Thyroid gland (tissue), 4 donors: ENCODE measurements around the gene NDUFAF5. TPM values are rescaled to one million over a fixed set of nuclear protein-coding genes. Genes with fewer than 3 reads are reported as not detected.
"Not testable (repeated sequence)": the region's sequence is repeated elsewhere in the genome, so short reads cannot be mapped to it uniquely, and the experiment has no call there.

Experiments
- DNase-seq, 2 donors: peaks; one replicate each; pipeline ENCODE4 v3.0.0-alpha.2; 2019
- H3K27ac ChIP-seq, 3 donors: fragments of 200-600 bp; sonication (generic); 1 replicate in 2 of 3; 2 replicates in 1 of 3; pipeline ENCODE4 v1.5.1; 2016 to 2019; ENCODE audit warnings: mild to moderate bottlenecking in 1 of 3, moderate library complexity in 1 of 3
- H3K27me3 ChIP-seq: fragments of 200-600 bp; sonication (generic); one replicate; pipeline ENCODE4 v1.5.1; 2019
- H3K36me3 ChIP-seq, 2 donors: fragments of 200-600 bp; sonication (generic); one replicate each; pipeline ENCODE4 v1.5.1; 2016 to 2019
- H3K4me1 ChIP-seq, 2 donors: fragments of 200-600 bp; sonication (generic); one replicate each; pipeline ENCODE4 v1.5.1; 2017 to 2019
- H3K4me3 ChIP-seq, 3 donors: fragments of 200-600 bp; sonication (generic); replicated peaks in 1 of 3; 1 replicate in 2 of 3; 2 replicates in 1 of 3; pipeline ENCODE4 v1.5.1; 2016; ENCODE audit warnings: mild to moderate bottlenecking in 1 of 3
- H3K9me3 ChIP-seq: fragments of 200-600 bp; sonication (generic); one replicate; pipeline ENCODE4 v1.5.1; 2017
- CTCF ChIP-seq, 6 experiments: fragments of 200-600 bp in 3 of 6; fragments of 450-650 bp in 3 of 6; sonication (generic) in 3 of 6; IDR thresholded peaks; one replicate each; pipeline ENCODE4 v1.5.1; 2016 to 2019; ENCODE audit warnings: antibody characterized with exemption in 6 of 6, mild to moderate bottlenecking in 2 of 6, inconsistent platforms in 1 of 6, moderate library complexity in 1 of 6
- POLR2A ChIP-seq, 2 donors: fragments of 450-650 bp; IDR thresholded peaks; one replicate each; pipeline ENCODE4 v1.6.1; 2017; ENCODE audit warnings: antibody characterized with exemption in 2 of 2, mild to moderate bottlenecking in 2 of 2, moderate library complexity in 1 of 2
- WGBS, 2 donors: methylation state at CpG; one replicate each; pipeline ENCODE4 v1.1.5; 2017; 5-methylcytosine and 5-hydroxymethylcytosine counted together
- intact Hi-C: fragments of 100-400 bp; cut with DNase I; formaldehyde crosslinking; loops from one replicate; pipeline ENCODE4 v1.15.1; 2023
- total RNA-seq, 4 donors: library from RNA; depleted of rRNA; stranded (reverse); fragments of >200 nt; gene quantifications; one replicate each; pipeline ENCODE4 v1.2.3, GENCODE V29; 2016

NDUFAF5 gene
- 10 to 100 TPM; 11.9 to 15.7 (median 14.7) TPM for total RNA-seq

DNA sequence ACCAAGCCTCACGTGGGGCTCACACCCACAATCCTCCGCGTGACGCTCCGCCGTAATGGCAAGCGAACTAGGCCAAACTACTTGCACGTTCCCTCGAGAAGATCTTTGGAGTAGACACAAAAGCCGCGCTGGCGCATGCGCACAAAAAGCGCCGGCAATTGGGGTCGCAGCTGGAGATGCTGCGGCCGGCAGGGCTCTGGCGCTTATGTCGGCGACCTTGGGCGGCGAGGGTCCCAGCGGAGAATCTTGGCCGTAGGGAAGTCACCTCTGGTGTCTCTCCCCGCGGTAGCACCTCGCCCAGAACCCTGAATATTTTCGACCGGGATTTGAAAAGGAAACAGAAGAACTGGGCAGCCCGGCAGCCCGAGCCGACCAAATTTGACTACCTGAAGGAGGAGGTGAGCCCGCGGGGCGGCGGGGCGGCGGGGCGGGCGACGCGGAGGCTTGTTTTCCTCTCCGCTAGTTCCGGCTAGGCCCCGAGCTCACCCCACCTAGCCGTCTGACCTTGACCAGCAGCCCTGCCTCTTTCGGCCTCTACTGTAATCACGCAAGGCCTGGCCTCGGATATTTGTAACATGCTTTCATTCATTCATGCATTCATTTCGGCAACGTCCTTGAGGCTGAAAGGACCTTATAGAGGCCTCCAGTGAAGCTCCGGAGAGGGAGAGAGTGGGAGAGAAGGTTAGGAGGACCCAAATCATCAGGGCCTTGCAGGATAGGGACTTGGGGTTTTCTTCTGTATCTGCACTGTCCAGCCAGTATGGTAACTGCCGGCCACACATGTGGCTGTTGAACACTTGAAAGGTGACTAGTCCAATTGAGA is at the start of gene NDUFAF5, which contains the start of gene ESF1:
NDUFAF5 (plus strand) TSS at position 136 of the 823 bp plus-strand sequence; CDS start at position 177, 41 bp downstream.
ESF1 (minus strand) TSS at position 27 of the 823 bp plus-strand sequence. CDS start 1,779 bp downstream, outside the sequence.
- H3K27me3 ChIP-seq, result no peaks in the 10 kb centered on the region
- intact Hi-C loops, result no loop called here
- H3K9me3 ChIP-seq, result no peaks in the 10 kb centered on the region
- peak; percentile 95 to 96 for DNase-seq
- TF ChIP-seq CTCF (IDR thresholded peaks at IDR 0.05) (no peak), POLR2A (IDR thresholded peaks at IDR 0.05) (peak in 1 of 2 donors; percentile 65)
- peaks cover 0 to 8% of the 10 kb centered on the region in 2 donors for H3K36me3 ChIP-seq
- peaks cover 19 to 22% of the 10 kb centered on the region in 2 donors for H3K4me1 ChIP-seq
- peak within 1 kb of the TSS; percentile 88 to 95 (median 95) for H3K27ac ChIP-seq
- WGBS, 2 donors, result 0% methylated on average over 18 to 21 of the region's 54 CpGs
- peak within 1 kb of the TSS; percentile 64 to 100 (median 75) for H3K4me3 ChIP-seq

DNA sequence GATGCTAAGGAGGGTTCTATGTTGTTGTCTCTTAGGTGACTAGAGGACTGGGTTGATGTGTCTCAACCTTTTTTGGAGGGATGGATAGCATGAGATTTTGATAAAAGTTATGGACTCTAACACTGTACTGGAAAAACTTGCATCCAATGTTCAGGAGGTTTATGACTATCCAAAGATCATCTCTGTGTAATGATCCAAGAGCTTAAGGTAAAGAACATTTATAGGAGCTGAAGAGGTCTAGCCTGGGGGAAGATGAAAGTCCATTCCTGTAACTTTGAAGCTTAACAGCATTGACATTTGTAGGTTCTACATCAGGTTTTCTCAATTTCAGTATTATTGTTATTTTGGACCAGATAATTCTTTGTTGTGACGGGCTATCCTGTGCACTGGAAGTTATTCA is 49.0 kb upstream of the NDUFAF5 start:
- Histone ChIP-seq H3K27me3 (no peaks in the 10 kb centered on the region), H3K36me3 (peaks cover 3 to 17% of the 10 kb centered on the region in 2 donors), H3K27ac (peak overlapping the region in 1 of 3 donors; percentile 33), H3K9me3 (no peaks in the 10 kb centered on the region), H3K4me3 (no peak overlapping the region), H3K4me1 (no peaks in the 10 kb centered on the region)
- DNase-seq, result no peak
- TF ChIP-seq POLR2A (IDR thresholded peaks at IDR 0.05) (no peak), CTCF (IDR thresholded peaks at IDR 0.05) (no peak)
- intact Hi-C loops, result no loop called here
- WGBS, 2 donors, result 94 to 100% methylated on average over 1 of the region's 1 CpG

- intact Hi-C loops, result no loop called here
- Histone ChIP-seq H3K27ac (peak overlapping the region in 1 of 3 donors; percentile 33), H3K36me3 (peaks cover 8 to 14% of the 10 kb centered on the region in 2 donors), H3K27me3 (no peaks in the 10 kb centered on the region), H3K4me3 (no peak overlapping the region), H3K9me3 (no peaks in the 10 kb centered on the region), H3K4me1 (no peaks in the 10 kb centered on the region)
- TF ChIP-seq POLR2A (IDR thresholded peaks at IDR 0.05) (no peak), CTCF (IDR thresholded peaks at IDR 0.05) (no peak)
- 80 to 82% methylated on average over 3 of the region's 3 CpGs for WGBS, 2 donors
- DNase-seq, result no peak
These were observed 48.2 kb upstream of the NDUFAF5 start for GRCh38 chr20:13736436-13737191.

- intact Hi-C loops, H3K9me3 ChIP-seq, H3K36me3 ChIP-seq, H3K4me3 ChIP-seq, H3K4me1 ChIP-seq, DNase-seq, H3K27me3 ChIP-seq: not testable (repeated sequence)
- peak overlapping the region in 1 of 3 donors; percentile 33 for H3K27ac ChIP-seq
- WGBS, 2 donors, result 93 to 100% methylated on average over 1 of the region's 1 CpG
These were observed 46.6 kb upstream of the NDUFAF5 start for GRCh38 chr20:13738187-13738586.

- no peak for DNase-seq
- H3K4me3 ChIP-seq, result no peak overlapping the region
- H3K4me1 ChIP-seq, result no peaks in the 10 kb centered on the region
- no peak for TF ChIP-seq POLR2A (IDR thresholded peaks at IDR 0.05)
- no peak for TF ChIP-seq CTCF (IDR thresholded peaks at IDR 0.05)
- no peaks in the 10 kb centered on the region for H3K27me3 ChIP-seq
- 83% methylated on average over 3 of the region's 3 CpGs for WGBS, 2 donors
- peaks cover 0 to 8% of the 10 kb centered on the region in 2 donors for H3K36me3 ChIP-seq
- intact Hi-C loops, result no loop called here
- no peaks in the 10 kb centered on the region for H3K9me3 ChIP-seq
- no peak overlapping the region for H3K27ac ChIP-seq
These were observed 44.8 kb upstream of the NDUFAF5 start for GRCh38 chr20:13739731-13740649.
